K562 (cell line): ENCODE measurements around the gene VPS33B. TPM values are rescaled to one million over a fixed set of nuclear protein-coding genes. Genes with fewer than 3 reads are reported as not detected.
A peak's percentile ranks its signal among the peaks of the same experiment; 100 is the strongest.

Source experiments
- CHD7 ChIP-seq: fragments of 200-600 bp; sonication (generic); IDR thresholded peaks from one replicate; pipeline ENCODE4 v1.6.1; 2012; ENCODE audit warnings: mild to moderate bottlenecking, low read depth, low read length, inconsistent platforms
- DDX20 ChIP-seq: fragments of 450-650 bp; IDR thresholded peaks from 2 replicates; pipeline ENCODE4 v1.6.1; 2016; ENCODE audit warnings: missing genetic modification characterization, low read depth, mild to moderate bottlenecking, missing compliant biosample characterization, moderate library complexity
- E4F1 ChIP-seq: fragments of 250-450 bp; sonication (Bioruptor Pico); IDR thresholded peaks from 2 replicates; pipeline ENCODE4 v1.5.0; 2021; ENCODE audit warnings: mild to moderate bottlenecking, borderline replicate concordance
- GTF2A2 ChIP-seq: IDR thresholded peaks from 2 replicates; pipeline ENCODE4 v1.6.1; 2016; ENCODE audit warnings: mild to moderate bottlenecking, missing genetic modification characterization, missing compliant biosample characterization
- GTF2F1 ChIP-seq: IDR thresholded peaks from 2 replicates; pipeline ENCODE4 v1.6.1; 2011; ENCODE audit warnings: low read depth, low read length, improper control_type of control experiment
- KAT7 ChIP-seq: sonication (generic); formaldehyde crosslinking; IDR thresholded peaks from 2 replicates; pipeline ENCODE4 v1.8.0; 2022; ENCODE audit warnings: missing genetic modification reagents, mild to moderate bottlenecking, borderline replicate concordance
- NR4A1 ChIP-seq, 2 experiments: fragments of 250-450 bp in 1 of 2; fragments of 450-650 bp in 1 of 2; sonication (Bioruptor Pico) in 1 of 2; IDR thresholded peaks; 2 replicates each; pipeline versions ENCODE4 v1.4.0 to v1.6.1; 2016 to 2020; ENCODE audit warnings: mild to moderate bottlenecking in 2 of 2, missing compliant biosample characterization in 1 of 2, missing genetic modification characterization in 1 of 2, moderate library complexity in 1 of 2
- PURB ChIP-seq: sonication (generic); formaldehyde crosslinking; IDR thresholded peaks from 2 replicates; pipeline ENCODE4 v1.9.0; 2021; ENCODE audit warnings: low read depth, mild to moderate bottlenecking, missing genetic modification reagents
- SIRT6 ChIP-seq: IDR thresholded peaks from one replicate; pipeline ENCODE4 v1.6.1; 2012; ENCODE audit warnings: low read depth, mild to moderate bottlenecking, control low read depth, inconsistent platforms, low read length, moderate library complexity
- ZNF445 ChIP-seq: fragments of 250-450 bp; sonication (Bioruptor Pico); IDR thresholded peaks from 2 replicates; pipeline ENCODE4 v1.4.0; 2020; ENCODE audit warnings: low read depth, mild to moderate bottlenecking, moderate library complexity
- polyA plus RNA-seq, 8 experiments: library from polyadenylated mRNA; depleted of rRNA in 4 of 8; stranded (reverse) in 5 of 8; unstranded in 3 of 8; fragments of >200 nt; fragmentation: Nextera tagmentation in 2 of 8; fragmentation: Illumina TruSeq in 1 of 8; extraction: Ambion mirVana in 2 of 8; extraction: Trizol in 1 of 8; gene quantifications; 2 replicates each; pipeline versions ENCODE4 v1.2.1 to v1.2.3, GENCODE V29; 2011 to 2014; ENCODE audit warnings: inconsistent platforms in 1 of 8, missing spikeins in 1 of 8
- total RNA-seq, 7 experiments: library from RNA; depleted of rRNA in 6 of 7; stranded (reverse); fragments of >200 nt in 6 of 7; fragmentation: Illumina TruSeq in 2 of 7; extraction: Trizol in 2 of 7; gene quantifications; 2 replicates each; pipeline versions ENCODE4 v1.2.1 to v1.2.3, GENCODE V29; 2011 to 2021; ENCODE audit warnings: low replicate concordance in 1 of 7

The VPS33B gene
- total and polyA plus RNA-seq, 9 of the 15 experiments (the other 6 are each of a cell fraction or from before 2014, with no cell fraction given) = 9.4 to 25.5 (median 14.8) TPM

- no peak for TF ChIP-seq PURB
- no peak for TF ChIP-seq DDX20 (tag)
- no peak for TF ChIP-seq GTF2F1
- no peak for TF ChIP-seq CHD7
- TF ChIP-seq SIRT6 = no peak
- TF ChIP-seq E4F1 (CRISPR knock-in tag) = no peak
- TF ChIP-seq ZNF445 (CRISPR knock-in tag) = no peak
- no peak for TF ChIP-seq NR4A1 (CRISPR knock-in tag; IDR thresholded peaks at IDR 0.05)
- TF ChIP-seq NR4A1 (tag; IDR thresholded peaks at IDR 0.05) = 0 out of 2 replicates have a peak, but pooled peaks have one; percentile 9
- TF ChIP-seq GTF2A2 (tag) = no peak
- peak; percentile 98 for TF ChIP-seq KAT7 (CRISPR knock-in tag)
These were observed at the start of gene VPS33B (continued) for GRCh38 chr15:91022075-91022831.
